PC-9 (cell line): ENCODE measurements around the gene TPX2. TPM values are rescaled to one million over a fixed set of nuclear protein-coding genes. Genes with fewer than 3 reads are reported as not detected.

Source experiments
- BruUV-seq: library from RNA; stranded (reverse); fragments of 400-500 nt; replicated peaks from 2 replicates; lab custom pipeline; 2021; lab: Mats Ljungman, UMichigan
- CTCF ChIA-PET: fragments of 300-600 bp; sonication (Branson Sonifier 250); formaldehyde crosslinking; loops from one replicate; lab custom pipeline; 2022; ENCODE audit warnings: antibody characterized with exemption; lab: Charles Lee
- POLR2A ChIA-PET: fragments of 300-600 bp; sonication (Branson Sonifier 250); formaldehyde crosslinking; loops from one replicate; lab custom pipeline; 2022; ENCODE audit warnings: antibody characterized with exemption; ENCODE audit not compliant: unreplicated experiment; lab: Charles Lee
- DNase-seq, 2 experiments: peaks; one replicate each; pipeline versions ENCODE4 v3.0.0 to v3.0.0-alpha.2; 2015 to 2022; ENCODE audit warnings: mixed read lengths in 1 of 2
- H2AFZ ChIP-seq: fragments of 200-600 bp; sonication (generic); 2 replicates; pipeline ENCODE4 v1.8.1; 2017; ENCODE audit warnings: antibody characterized with exemption
- H3F3A ChIP-seq: fragments of 200-600 bp; sonication (generic); 2 replicates; pipeline ENCODE4 v1.8.1; 2017; ENCODE audit warnings: antibody characterized with exemption, mild to moderate bottlenecking, low read depth; ENCODE audit not compliant: insufficient read depth
- H3K27ac ChIP-seq: fragments of 200-600 bp; sonication (generic); 2 replicates; pipeline ENCODE4 v1.6.1; 2016; ENCODE audit warnings: mixed run types
- H3K27me3 ChIP-seq: fragments of 200-600 bp; sonication (generic); 2 replicates; pipeline ENCODE4 v1.6.1; 2016; ENCODE audit warnings: low read depth, mixed run types; ENCODE audit not compliant: insufficient read depth
- H3K36me3 ChIP-seq: fragments of 200-600 bp; sonication (generic); 2 replicates; pipeline ENCODE4 v1.6.1; 2016; ENCODE audit warnings: low read depth, mixed run types
- H3K4me1 ChIP-seq: fragments of 200-600 bp; sonication (generic); replicated peaks from 2 replicates; pipeline ENCODE4 v1.6.1; 2016; ENCODE audit warnings: mixed run types; ENCODE audit not compliant: insufficient read depth
- H3K4me2 ChIP-seq: fragments of 200-600 bp; sonication (generic); 2 replicates; pipeline ENCODE4 v1.6.1; 2017; ENCODE audit warnings: mixed run types
- H3K4me3 ChIP-seq: fragments of 200-600 bp; sonication (generic); 2 replicates; pipeline ENCODE4 v1.6.1; 2016; ENCODE audit warnings: mixed run types
- H3K79me2 ChIP-seq: fragments of 200-600 bp; sonication (generic); 2 replicates; pipeline ENCODE4 v1.6.1; 2017; ENCODE audit warnings: low read depth, mixed run types
- H3K9me2 ChIP-seq: fragments of 200-600 bp; sonication (generic); 2 replicates; pipeline ENCODE4 v1.8.1; 2017; ENCODE audit warnings: mild to moderate bottlenecking; ENCODE audit not compliant: insufficient read depth
- H3K9me3 ChIP-seq: fragments of 200-600 bp; sonication (generic); 2 replicates; pipeline ENCODE4 v1.8.1; 2016; ENCODE audit warnings: low read depth; ENCODE audit not compliant: insufficient read depth
- H4K20me1 ChIP-seq: fragments of 200-600 bp; sonication (generic); 2 replicates; pipeline ENCODE4 v1.8.1; 2017; ENCODE audit not compliant: insufficient read depth
- EZH2 ChIP-seq: fragments of 200-600 bp; sonication (generic); IDR thresholded peaks from 2 replicates; pipeline ENCODE4 v1.8.0; 2017; ENCODE audit warnings: antibody characterized with exemption, low read depth
- intact Hi-C: fragments of 100-400 bp; cut with micrococcal nuclease; formaldehyde crosslinking; loops from one replicate; pipeline ENCODE4 v1.10.0; 2022; ENCODE audit not compliant: unreplicated experiment
- total RNA-seq: library from RNA; stranded (reverse); gene quantifications from 2 replicates; pipeline ENCODE4 v1.2.3, GENCODE V29; 2021
- TF ChIP-seq, protein P1 (sequence below): fragments of 200-600 bp; sonication (generic); conservative IDR thresholded peaks from 2 replicates; pipeline ENCODE4 v1.6.1; 2017; ENCODE audit warnings: mixed run types, antibody characterized with exemption, mild to moderate bottlenecking, moderate library complexity

Gene TPX2
- total RNA-seq, 1 experiment from 2014 or later, result 164 TPM

DNA sequence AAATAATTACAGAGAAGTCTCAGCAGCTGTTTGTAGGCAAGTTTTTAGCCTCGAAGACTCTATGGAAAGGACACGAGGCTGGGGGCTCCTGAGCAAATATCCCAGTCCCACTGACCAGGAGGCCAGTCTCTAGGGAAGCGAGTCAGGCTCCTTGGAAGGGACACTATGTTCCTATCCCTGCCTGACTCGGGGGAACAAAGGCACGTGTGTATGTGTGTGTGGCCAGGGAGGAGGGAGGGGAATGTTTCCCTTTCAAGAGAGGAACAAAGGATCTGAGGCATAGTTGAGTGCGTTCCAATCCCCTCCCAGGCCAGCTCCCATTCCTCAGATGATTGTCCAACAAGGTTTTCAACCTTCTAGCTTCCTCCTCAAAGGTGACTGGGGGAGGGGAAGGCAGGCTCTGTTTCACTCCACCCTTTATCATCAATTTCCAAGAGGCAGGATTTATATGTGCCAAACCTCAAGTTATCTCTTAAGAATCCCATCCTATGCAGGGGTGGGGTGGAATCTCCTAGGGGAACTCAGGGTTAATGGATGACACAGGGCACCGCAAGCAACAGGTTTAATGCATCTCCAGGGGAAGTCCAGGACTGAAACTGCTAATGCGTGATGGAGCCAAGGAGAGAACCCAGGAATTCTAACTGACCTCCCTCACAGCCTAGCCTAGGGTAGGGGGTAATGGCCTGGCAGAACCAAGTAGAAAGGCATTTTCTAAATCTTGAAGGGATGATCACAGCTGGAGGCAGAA lies 26.4 kb upstream of the TPX2 start:
- Histone ChIP-seq H2AFZ (no peak overlapping the region), H4K20me1 (no peaks in the 10 kb centered on the region), H3K9me3 (no peaks in the 10 kb centered on the region), H3K4me2 (peak overlapping the region; percentile 97), H3K36me3 (peaks cover 60% of the 10 kb centered on the region), H3K79me2 (peaks cover 97% of the 10 kb centered on the region), H3K27ac (peak overlapping the region; percentile 99), H3F3A (peaks cover 89% of the 10 kb centered on the region), H3K4me1 (peaks cover 97% of the 10 kb centered on the region), H3K4me3 (peak overlapping the region; percentile 47; the same call in 1 of the 2 replicates), H3K9me2 (no peaks in the 10 kb centered on the region), H3K27me3 (no peaks in the 10 kb centered on the region)
- BruUV-seq, result TSS peak; percentile 17
- intact Hi-C loops, result loop anchor here (1.0 to 2.0 kb wide), 4 partner anchors 8 to 120 kb away; no protein-coding TSS in a partner anchor
- no peak for TF ChIP-seq EZH2
- TF ChIP-seq, protein P1, sequence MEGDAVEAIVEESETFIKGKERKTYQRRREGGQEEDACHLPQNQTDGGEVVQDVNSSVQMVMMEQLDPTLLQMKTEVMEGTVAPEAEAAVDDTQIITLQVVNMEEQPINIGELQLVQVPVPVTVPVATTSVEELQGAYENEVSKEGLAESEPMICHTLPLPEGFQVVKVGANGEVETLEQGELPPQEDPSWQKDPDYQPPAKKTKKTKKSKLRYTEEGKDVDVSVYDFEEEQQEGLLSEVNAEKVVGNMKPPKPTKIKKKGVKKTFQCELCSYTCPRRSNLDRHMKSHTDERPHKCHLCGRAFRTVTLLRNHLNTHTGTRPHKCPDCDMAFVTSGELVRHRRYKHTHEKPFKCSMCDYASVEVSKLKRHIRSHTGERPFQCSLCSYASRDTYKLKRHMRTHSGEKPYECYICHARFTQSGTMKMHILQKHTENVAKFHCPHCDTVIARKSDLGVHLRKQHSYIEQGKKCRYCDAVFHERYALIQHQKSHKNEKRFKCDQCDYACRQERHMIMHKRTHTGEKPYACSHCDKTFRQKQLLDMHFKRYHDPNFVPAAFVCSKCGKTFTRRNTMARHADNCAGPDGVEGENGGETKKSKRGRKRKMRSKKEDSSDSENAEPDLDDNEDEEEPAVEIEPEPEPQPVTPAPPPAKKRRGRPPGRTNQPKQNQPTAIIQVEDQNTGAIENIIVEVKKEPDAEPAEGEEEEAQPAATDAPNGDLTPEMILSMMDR, result 0 out of 2 replicates have a peak, but pooled peaks have one; percentile 19
- ChIA-PET CTCF (interaction anchor here (0.6 to 3.2 kb wide), 2 partner anchors 11 to 40 kb away, joined by 4 to 13 read pairs; partner anchors contain the start of gene BCL2L1), POLR2A (interaction anchor here (0.6 to 2.6 kb wide), 9 partner anchors 8 to 140 kb away, joined by 4 to 37 read pairs (median 9); partner anchors contain the start of gene BCL2L1)
- DNase-seq, result peak; percentile 90 to 95

GRCh38 chr20:31713312-31714273 lies 25.5 kb upstream of the TPX2 start:
- H3K27ac ChIP-seq, result peak overlapping the region; percentile 99
- peaks cover 86% of the 10 kb centered on the region for H3F3A ChIP-seq
- TSS peak; percentile 68 for BruUV-seq
- H3K79me2 ChIP-seq, result peaks cover 97% of the 10 kb centered on the region
- H3K9me2 ChIP-seq, result no peaks in the 10 kb centered on the region
- H2AFZ ChIP-seq, result no peak overlapping the region
- DNase-seq, result peak; percentile 80 to 93
- CTCF ChIA-PET, result interaction anchor here (0.6 to 3.2 kb wide), 3 partner anchors 10 to 55 kb away, joined by 4 to 13 read pairs (median 8); partner anchors contain the start of gene BCL2L1
- TF ChIP-seq, protein P1, result no peak
- TF ChIP-seq EZH2, result no peak
- peak overlapping the region; percentile 47; the same call in 1 of the 2 replicates for H3K4me3 ChIP-seq
- intact Hi-C loops, result loop anchor here (2.0 kb wide), 2 partner anchors 35 to 121 kb away; no protein-coding TSS in a partner anchor
- no peaks in the 10 kb centered on the region for H3K27me3 ChIP-seq
- POLR2A ChIA-PET, result interaction anchor here (0.6 to 2.6 kb wide), 10 partner anchors 9 to 141 kb away, joined by 3 to 37 read pairs (median 8); partner anchors contain the start of genes BCL2L1 and ID1
- H4K20me1 ChIP-seq, result no peaks in the 10 kb centered on the region
- peaks cover 60% of the 10 kb centered on the region for H3K36me3 ChIP-seq
- peak overlapping the region; percentile 97 for H3K4me2 ChIP-seq
- no peaks in the 10 kb centered on the region for H3K9me3 ChIP-seq
- H3K4me1 ChIP-seq, result peaks cover 96% of the 10 kb centered on the region
